Retinal pigment epithelial cell (primary cell): Measurements from ENCODE around the gene KREMEN2.
A peak's percentile ranks its signal among the peaks of the same experiment; 100 is the strongest.

Experiments used
- DNase-seq: peaks from one replicate; pipeline ENCODE4 v3.0.0-alpha.2; 2010; ENCODE audit warnings: low read depth
- H3K4me3 ChIP-seq: 2 replicates; pipeline ENCODE4 v1.5.1; 2011; ENCODE audit warnings: mild to moderate bottlenecking, low read length, control low read depth, moderate library complexity
- TF ChIP-seq, protein P1 (sequence below): conservative IDR thresholded peaks from 2 replicates; pipeline ENCODE4 v1.5.1; 2011; ENCODE audit warnings: low read depth, low read length, control low read depth, inconsistent platforms

KREMEN2 gene

GRCh38 chr16:2959206-2959605 is 4.9 kb upstream of the KREMEN2 start:
- H3K4me3 ChIP-seq = no peak overlapping the region
- TF ChIP-seq, protein P1, sequence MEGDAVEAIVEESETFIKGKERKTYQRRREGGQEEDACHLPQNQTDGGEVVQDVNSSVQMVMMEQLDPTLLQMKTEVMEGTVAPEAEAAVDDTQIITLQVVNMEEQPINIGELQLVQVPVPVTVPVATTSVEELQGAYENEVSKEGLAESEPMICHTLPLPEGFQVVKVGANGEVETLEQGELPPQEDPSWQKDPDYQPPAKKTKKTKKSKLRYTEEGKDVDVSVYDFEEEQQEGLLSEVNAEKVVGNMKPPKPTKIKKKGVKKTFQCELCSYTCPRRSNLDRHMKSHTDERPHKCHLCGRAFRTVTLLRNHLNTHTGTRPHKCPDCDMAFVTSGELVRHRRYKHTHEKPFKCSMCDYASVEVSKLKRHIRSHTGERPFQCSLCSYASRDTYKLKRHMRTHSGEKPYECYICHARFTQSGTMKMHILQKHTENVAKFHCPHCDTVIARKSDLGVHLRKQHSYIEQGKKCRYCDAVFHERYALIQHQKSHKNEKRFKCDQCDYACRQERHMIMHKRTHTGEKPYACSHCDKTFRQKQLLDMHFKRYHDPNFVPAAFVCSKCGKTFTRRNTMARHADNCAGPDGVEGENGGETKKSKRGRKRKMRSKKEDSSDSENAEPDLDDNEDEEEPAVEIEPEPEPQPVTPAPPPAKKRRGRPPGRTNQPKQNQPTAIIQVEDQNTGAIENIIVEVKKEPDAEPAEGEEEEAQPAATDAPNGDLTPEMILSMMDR = no peak
- no peak for DNase-seq

GRCh38 chr16:2960183-2961010 is 3.7 kb upstream of the KREMEN2 start:
- TF ChIP-seq, protein P1 = no peak
- DNase-seq = no peak
- H3K4me3 ChIP-seq = no peak overlapping the region

DNA sequence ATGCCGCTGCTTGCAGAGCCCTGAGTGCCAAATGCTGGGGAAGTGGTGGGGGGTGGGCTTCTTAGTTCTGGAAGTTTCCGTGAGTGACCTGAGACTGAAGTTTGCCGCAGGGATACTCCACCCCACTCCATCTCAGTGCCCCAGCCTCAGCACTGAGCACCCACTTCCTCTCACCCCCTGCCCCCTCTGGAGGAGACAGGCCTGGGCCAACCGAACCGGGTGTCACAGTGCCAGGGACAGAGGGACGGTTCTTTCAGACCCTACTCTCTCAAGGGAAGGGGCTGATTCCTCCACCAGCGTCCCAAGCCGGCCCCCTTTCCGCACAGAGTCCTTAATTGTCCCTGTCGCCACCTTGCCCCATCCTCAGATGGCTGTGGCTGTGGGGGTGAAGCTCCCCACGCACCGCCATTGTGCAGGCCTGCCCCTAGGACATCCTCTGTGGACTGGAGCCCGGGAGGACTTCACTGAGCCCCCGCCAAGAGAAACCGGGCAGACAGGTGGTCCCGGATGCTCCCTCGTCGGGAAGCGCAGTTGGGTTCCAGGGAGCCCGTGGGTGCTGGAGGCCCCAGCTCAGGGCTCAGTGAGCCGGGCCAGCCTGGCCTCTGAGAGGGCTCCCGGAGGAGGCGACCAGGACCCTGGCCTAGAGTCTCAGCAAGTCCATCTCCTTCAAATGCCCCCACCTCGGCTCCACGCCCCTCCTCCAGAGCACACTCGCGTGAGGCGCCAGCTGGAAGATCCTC is 1.6 kb upstream of the KREMEN2 start:
- no peak for DNase-seq
- TF ChIP-seq, protein P1 = no peak
- H3K4me3 ChIP-seq = no peak overlapping the region

DNA sequence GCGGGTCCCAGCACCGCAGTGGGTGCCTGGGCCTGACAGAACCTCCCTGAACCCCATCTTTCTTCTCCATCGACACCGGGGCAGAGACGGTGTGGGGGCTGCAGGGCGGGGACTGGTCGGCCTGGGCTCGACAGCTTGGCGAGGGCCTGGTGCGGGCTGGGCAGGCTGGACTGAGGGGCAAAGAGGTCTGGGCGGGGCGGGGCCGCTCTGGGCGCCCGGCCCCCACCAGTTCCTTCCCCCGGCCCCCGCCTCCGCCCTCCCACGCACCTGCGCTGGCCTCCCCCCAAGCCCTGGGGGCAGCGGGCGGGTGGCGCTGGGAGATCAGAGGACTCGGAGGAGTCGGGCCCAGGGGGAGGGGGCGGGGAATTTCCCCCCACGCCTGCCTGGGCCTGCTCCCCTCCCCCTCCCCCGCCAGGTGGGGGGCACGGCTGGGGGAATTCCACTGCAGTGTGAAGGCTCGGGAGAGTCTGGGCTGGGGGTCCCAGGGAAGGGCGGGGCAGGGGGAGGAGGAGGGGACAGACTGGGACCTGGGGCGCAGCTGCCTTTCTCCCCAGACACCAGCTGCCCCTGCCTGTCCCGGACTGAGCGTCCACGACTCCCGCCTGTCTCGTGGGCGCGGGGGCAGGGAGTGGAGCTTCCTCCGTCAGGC is 877 bp upstream of the KREMEN2 start:
- TF ChIP-seq, protein P1 = no peak
- peak overlapping the region; percentile 32 for H3K4me3 ChIP-seq

DNA sequence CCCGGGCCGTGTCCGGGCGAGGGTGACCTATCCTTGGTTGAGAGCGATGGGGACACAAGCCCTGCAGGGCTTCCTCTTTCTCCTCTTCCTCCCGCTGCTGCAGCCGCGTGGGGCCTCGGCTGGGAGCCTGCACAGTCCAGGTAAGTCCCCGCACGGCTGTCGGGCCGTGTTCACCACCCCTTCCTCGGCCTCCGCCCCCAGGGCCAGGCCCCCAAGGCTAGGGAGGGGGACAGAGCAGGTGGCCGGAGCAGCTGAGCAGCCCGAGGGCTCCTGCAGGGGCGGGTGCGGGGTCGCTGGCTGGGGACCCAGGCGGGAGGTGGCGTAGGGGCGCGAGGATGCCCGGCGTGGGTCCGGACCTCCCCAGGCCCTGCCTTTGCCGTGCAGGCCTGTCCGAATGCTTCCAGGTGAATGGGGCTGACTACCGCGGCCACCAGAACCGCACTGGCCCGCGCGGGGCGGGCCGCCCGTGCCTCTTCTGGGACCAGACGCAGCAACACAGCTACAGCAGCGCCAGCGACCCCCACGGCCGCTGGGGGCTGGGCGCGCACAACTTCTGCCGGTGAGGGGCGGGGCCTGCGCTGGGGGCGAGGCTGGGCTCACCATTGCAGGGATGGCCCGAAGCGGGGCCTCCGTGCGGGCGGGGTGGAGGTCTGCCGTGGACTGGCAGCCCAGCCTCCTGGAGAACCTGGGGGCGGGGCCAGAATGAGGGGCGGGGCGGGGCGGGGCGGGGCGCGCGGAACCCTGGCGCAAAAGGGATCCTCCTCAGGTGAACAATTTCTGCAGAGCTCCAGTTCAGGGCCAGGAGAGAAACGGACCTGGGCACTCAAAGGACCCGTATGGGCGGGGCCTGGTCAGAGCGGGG is 631 bp downstream of the KREMEN2 start:
- TF ChIP-seq, protein P1 = no peak
- peak overlapping the region; percentile 32 for H3K4me3 ChIP-seq
- no peak for DNase-seq

More for the DNA sequence above, 877 bp upstream of the KREMEN2 start:
- DNase-seq = no peak

DNA sequence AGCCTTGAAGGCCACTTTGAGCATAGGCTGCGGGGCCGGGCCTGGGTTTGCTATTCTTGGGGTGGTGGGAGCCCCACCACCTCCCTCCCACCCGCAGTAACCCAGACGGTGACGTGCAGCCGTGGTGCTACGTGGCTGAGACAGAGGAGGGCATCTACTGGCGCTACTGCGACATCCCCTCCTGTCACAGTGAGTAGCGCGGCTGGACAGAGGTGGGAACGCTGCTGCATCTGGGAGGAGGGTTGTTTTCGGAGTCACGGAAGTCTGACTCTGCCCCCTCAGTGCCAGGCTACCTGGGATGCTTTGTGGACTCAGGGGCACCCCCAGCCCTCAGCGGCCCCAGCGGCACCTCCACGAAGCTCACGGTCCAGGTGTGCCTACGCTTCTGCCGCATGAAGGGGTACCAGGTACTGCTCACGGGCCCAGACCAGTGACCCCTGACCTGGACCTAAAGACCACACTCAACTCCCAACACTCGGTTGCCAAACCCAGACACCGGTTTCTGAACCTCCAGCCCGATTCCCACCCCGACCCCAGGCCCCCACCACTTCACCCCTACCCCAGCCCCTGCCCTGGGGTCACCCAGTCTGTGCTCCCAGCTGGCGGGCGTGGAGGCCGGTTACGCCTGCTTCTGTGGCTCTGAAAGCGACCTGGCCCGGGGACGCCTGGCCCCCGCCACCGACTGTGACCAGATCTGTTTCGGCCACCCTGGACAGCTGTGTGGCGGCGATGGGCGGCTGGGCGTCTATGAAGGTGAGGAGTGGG is 2.1 kb downstream of the KREMEN2 start:
- DNase-seq = no peak
- TF ChIP-seq, protein P1 = no peak
- H3K4me3 ChIP-seq = no peak overlapping the region
